GM12878 (cell line): ENCODE measurements around the gene DLEC1.

ENCODE experiments used
- CTCF ChIP-seq, 3 experiments: IDR thresholded peaks in 2 of 3; conservative IDR thresholded peaks in 1 of 3; 2 replicates each; pipeline ENCODE4 v1.5.1; 2011; ENCODE audit warnings: low read depth in 3 of 3, low read length in 3 of 3, mild to moderate bottlenecking in 3 of 3, control low read depth in 2 of 3, moderate library complexity in 2 of 3, inconsistent platforms in 1 of 3, mixed read lengths in 1 of 3; ENCODE audit not compliant: control insufficient read depth in 2 of 3, insufficient read depth in 1 of 3; ENCODE audit errors: extremely low read depth in 1 of 3
- EP300 ChIP-seq, 2 experiments: fragments of 150-350 bp in 1 of 2; IDR thresholded peaks; 2 replicates each; pipeline ENCODE4 v1.6.1; 2011 to 2012; ENCODE audit warnings: low read depth in 2 of 2, low read length in 2 of 2, borderline replicate concordance in 1 of 2, improper control_type of control experiment in 1 of 2, inconsistent platforms in 1 of 2; ENCODE audit not compliant: control insufficient read depth in 1 of 2
- ZBED1 ChIP-seq: IDR thresholded peaks from 2 replicates; pipeline ENCODE4 v1.6.1; 2016; ENCODE audit warnings: borderline replicate concordance

- TF ChIP-seq ZBED1 = no peak
- TF ChIP-seq CTCF (IDR thresholded peaks at IDR 0.05 in 2 of 3, conservative IDR thresholded peaks at IDR 0.05 in 1 of 3; ENCODE audit: control insufficient read depth in 2 of 3, extremely low read depth in 1 of 3, insufficient read depth in 1 of 3, low read depth in 3 of 3, low read length in 3 of 3) = no peak
- no peak for TF ChIP-seq EP300 (IDR thresholded peaks at IDR 0.05; ENCODE audit: borderline replicate concordance in 1 of 2, control insufficient read depth in 1 of 2, low read depth in 2 of 2, low read length in 2 of 2)
These were observed 100.2 kb downstream of the DLEC1 start for GRCh38 chr3:38139191-38139590.
